ENCODE measurements around the gene MAP3K4.

GRCh38 chr6:161136655-161137054 lies 145.1 kb downstream of the MAP3K4 start:
- TF ChIP-seq CTCF (conservative IDR thresholded peaks at IDR 0.05; ENCODE audit: low read depth, low read length) (no peak), EZH2 (IDR thresholded peaks at IDR 0.05; ENCODE audit: borderline replicate concordance, low read depth, low read length, poor library complexity, severe bottlenecking) (no peak)

Data from A673 (cell line).